Esophagus squamous epithelium (tissue), 5 donors: ENCODE results near the gene PVRIG. TPM values are rescaled to one million over a fixed set of nuclear protein-coding genes. Genes with fewer than 3 reads are reported as not detected.

ENCODE experiments used
- DNase-seq: peaks from one replicate; lab custom pipeline; 2025; lab: John Stamatoyannopoulos, UW
- H3K27ac ChIP-seq, 4 donors: fragments of 200-600 bp; sonication (generic); one replicate each; pipeline ENCODE4 v1.5.1; 2016 to 2019; ENCODE audit warnings: mild to moderate bottlenecking in 1 of 4
- H3K27me3 ChIP-seq, 4 donors: fragments of 200-600 bp; sonication (generic); 1 replicate in 3 of 4; 2 replicates in 1 of 4; pipeline versions ENCODE4 v1.5.1 to v1.6.0; 2017 to 2021; ENCODE audit warnings: antibody characterized with exemption in 1 of 4
- H3K36me3 ChIP-seq, 3 donors: fragments of 200-600 bp; sonication (generic); one replicate each; pipeline ENCODE4 v1.5.1; 2016 to 2019
- H3K4me1 ChIP-seq, 3 donors: fragments of 200-600 bp; sonication (generic); one replicate each; pipeline ENCODE4 v1.5.1; 2017 to 2019
- H3K4me3 ChIP-seq, 4 donors: fragments of 200-600 bp; sonication (generic); 1 replicate in 3 of 4; 2 replicates in 1 of 4; pipeline ENCODE4 v1.5.1; 2016 to 2019; ENCODE audit warnings: mild to moderate bottlenecking in 2 of 4, moderate library complexity in 1 of 4
- H3K9me3 ChIP-seq, 3 donors: fragments of 200-600 bp; sonication (generic); one replicate each; pipeline ENCODE4 v1.5.1; 2016 to 2019
- POLR2A ChIP-seq, 4 donors: fragments of 450-650 bp; IDR thresholded peaks; one replicate each; pipeline ENCODE4 v1.6.1; 2017; ENCODE audit warnings: antibody characterized with exemption in 4 of 4, mild to moderate bottlenecking in 4 of 4, moderate library complexity in 3 of 4
- WGBS, 2 donors: methylation state at CpG; one replicate each; pipeline ENCODE4 v1.1.5; 2018; 5-methylcytosine and 5-hydroxymethylcytosine counted together
- intact Hi-C: fragments of 100-400 bp; cut with DNase I; formaldehyde crosslinking; loops from one replicate; pipeline ENCODE4 v1.15.0; 2022
- total RNA-seq, 4 donors: library from RNA; depleted of rRNA; stranded (reverse); fragments of >200 nt; gene quantifications; one replicate each; pipeline ENCODE4 v1.1.0, GENCODE V29; 2016
- TF ChIP-seq, protein P1 (sequence below), 6 experiments: fragments of 450-650 bp in 4 of 6; fragments of 200-600 bp in 2 of 6; sonication (generic) in 2 of 6; IDR thresholded peaks; one replicate each; pipeline ENCODE4 v1.5.1; 2016 to 2019; ENCODE audit warnings: antibody characterized with exemption in 6 of 6, mild to moderate bottlenecking in 4 of 6, moderate library complexity in 4 of 6
- donor health status: DM: yes; HTN: yes; CAD: no.

The PVRIG gene
- total RNA-seq, 4 donors from 2014 or later, result 0.26 to 0.99 (median 0.67) TPM

DNA sequence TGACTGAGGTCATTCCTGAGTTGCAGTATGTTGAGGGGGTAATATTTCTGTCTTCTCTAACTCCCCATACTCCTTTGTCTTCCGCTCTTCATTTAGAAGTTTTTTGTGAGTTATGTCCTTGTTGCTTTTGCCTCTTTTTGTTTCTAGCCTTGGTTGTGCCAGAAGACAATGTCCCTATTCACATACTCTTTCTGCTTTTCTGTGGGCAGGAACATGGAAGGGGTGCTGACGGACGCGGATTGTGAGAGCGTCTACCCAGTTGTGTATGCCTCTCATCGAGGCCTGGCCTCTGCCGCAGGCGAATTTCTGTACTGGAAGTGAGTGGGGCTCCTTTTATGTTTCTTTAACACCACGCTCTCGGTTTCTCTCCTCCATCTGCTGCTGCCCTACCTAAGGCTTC lies 21.5 kb upstream of the PVRIG start:
- peaks cover 0 to 23% (median 0%) of the 10 kb centered on the region in 4 donors for H3K27me3 ChIP-seq
- H3K4me1 ChIP-seq, result no peaks in the 10 kb centered on the region
- intact Hi-C loops, result no loop called here
- H3K9me3 ChIP-seq, result no peaks in the 10 kb centered on the region
- no peak for TF ChIP-seq POLR2A (IDR thresholded peaks at IDR 0.05)
- TF ChIP-seq, protein P1, sequence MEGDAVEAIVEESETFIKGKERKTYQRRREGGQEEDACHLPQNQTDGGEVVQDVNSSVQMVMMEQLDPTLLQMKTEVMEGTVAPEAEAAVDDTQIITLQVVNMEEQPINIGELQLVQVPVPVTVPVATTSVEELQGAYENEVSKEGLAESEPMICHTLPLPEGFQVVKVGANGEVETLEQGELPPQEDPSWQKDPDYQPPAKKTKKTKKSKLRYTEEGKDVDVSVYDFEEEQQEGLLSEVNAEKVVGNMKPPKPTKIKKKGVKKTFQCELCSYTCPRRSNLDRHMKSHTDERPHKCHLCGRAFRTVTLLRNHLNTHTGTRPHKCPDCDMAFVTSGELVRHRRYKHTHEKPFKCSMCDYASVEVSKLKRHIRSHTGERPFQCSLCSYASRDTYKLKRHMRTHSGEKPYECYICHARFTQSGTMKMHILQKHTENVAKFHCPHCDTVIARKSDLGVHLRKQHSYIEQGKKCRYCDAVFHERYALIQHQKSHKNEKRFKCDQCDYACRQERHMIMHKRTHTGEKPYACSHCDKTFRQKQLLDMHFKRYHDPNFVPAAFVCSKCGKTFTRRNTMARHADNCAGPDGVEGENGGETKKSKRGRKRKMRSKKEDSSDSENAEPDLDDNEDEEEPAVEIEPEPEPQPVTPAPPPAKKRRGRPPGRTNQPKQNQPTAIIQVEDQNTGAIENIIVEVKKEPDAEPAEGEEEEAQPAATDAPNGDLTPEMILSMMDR (IDR thresholded peaks at IDR 0.05), result no peak
- H3K27ac ChIP-seq, result no peak overlapping the region
- no peak overlapping the region for H3K4me3 ChIP-seq
- DNase-seq, result no peak
- H3K36me3 ChIP-seq, result no peaks in the 10 kb centered on the region
- 88 to 91% methylated on average over 10 of the region's 10 CpGs for WGBS, 2 donors

DNA sequence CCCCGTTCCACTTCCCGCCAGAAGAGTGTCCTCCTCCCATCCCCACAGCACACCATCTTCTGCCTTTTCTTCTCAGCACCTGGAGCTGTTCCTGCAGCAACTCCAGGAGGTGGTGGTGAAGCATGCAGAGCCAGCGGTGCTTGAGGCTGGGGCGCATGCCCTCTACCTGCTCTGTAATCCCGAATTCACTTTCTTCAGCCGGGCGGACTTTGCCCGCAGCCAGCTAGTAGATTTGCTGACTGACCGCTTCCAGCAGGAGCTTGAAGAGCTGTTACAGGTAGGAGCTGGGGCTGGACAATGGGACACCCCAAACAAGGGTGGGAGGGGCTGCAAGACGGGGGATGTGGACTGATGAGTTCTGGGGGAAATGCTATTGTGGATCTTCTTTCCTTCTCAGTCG lies 19.1 kb upstream of the PVRIG start:
- no peak overlapping the region for H3K27ac ChIP-seq
- H3K4me1 ChIP-seq, result no peaks in the 10 kb centered on the region
- no peaks in the 10 kb centered on the region for H3K36me3 ChIP-seq
- WGBS, 2 donors, result 70 to 80% methylated on average over 7 to 9 of the region's 11 CpGs
- no peaks in the 10 kb centered on the region for H3K9me3 ChIP-seq
- no peak overlapping the region for H3K4me3 ChIP-seq
- peaks cover 0 to 23% (median 0%) of the 10 kb centered on the region in 4 donors for H3K27me3 ChIP-seq
- no peak for DNase-seq
- TF ChIP-seq POLR2A (IDR thresholded peaks at IDR 0.05), result no peak
- TF ChIP-seq, protein P1 (IDR thresholded peaks at IDR 0.05), result no peak
- intact Hi-C loops, result no loop called here

DNA sequence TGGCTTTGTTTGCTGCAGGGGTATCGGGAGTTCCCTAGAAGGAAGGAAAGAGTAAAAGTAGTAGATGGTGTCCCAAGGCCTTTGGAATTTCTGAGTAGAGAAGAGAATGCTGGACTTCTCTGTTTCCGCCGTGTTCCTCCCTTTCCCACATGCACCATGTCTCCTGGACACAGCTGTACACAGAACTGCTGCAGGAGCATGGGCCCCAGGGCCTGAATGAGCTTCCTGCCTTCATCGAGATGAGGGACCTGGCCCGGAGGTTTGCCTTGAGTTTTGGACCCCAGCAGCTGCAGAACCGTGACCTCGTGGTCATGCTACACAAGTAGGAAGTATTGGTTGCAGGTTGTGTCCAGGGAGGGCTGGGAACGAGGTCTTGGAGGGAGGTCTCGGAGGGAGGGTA lies 15.3 kb upstream of the PVRIG start:
- Histone ChIP-seq H3K27ac (no peak overlapping the region), H3K36me3 (no peaks in the 10 kb centered on the region), H3K9me3 (no peaks in the 10 kb centered on the region), H3K27me3 (peaks cover 0 to 15% (median 0%) of the 10 kb centered on the region in 4 donors), H3K4me3 (no peak overlapping the region), H3K4me1 (no peaks in the 10 kb centered on the region)
- 79 to 90% methylated on average over 6 to 8 of the region's 9 CpGs for WGBS, 2 donors
- no peak for DNase-seq
- intact Hi-C loops, result no loop called here
- TF ChIP-seq, protein P1 (IDR thresholded peaks at IDR 0.05), result no peak
- TF ChIP-seq POLR2A (IDR thresholded peaks at IDR 0.05), result no peak

DNA sequence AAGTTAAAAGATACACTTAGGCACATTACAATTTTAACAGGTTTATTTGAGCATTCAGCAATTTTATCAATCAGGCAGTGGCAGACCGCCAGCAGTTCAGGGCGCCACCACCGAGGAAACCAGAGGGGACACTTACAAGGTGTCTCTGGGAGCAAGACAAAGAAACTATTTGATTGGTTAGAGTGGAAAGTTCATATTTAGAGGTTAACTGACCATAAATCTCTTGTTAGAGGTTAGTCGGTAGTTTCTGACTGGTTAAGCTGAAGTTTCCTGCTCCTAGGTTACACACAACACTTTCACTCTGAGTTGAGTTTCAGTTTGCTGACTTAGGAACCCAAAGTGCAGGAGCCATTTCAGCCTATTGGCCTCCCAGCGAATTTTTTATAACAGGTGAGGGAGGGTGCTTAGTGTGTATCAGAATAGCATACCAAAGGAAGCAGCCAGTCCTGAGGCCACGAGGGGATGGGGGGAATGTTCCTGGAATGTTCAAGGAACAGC lies 10.8 kb upstream of the PVRIG start:
- no peak overlapping the region for H3K27ac ChIP-seq
- H3K27me3 ChIP-seq, result no peaks in the 10 kb centered on the region
- DNase-seq, result no peak
- H3K4me3 ChIP-seq, result no peak overlapping the region
- 63% methylated on average over 6 of the region's 6 CpGs for WGBS, 2 donors
- H3K9me3 ChIP-seq, result no peaks in the 10 kb centered on the region
- TF ChIP-seq, protein P1 (IDR thresholded peaks at IDR 0.05), result no peak
- no peak for TF ChIP-seq POLR2A (IDR thresholded peaks at IDR 0.05)
- no peaks in the 10 kb centered on the region for H3K4me1 ChIP-seq
- H3K36me3 ChIP-seq, result no peaks in the 10 kb centered on the region
- intact Hi-C loops, result no loop called here

DNA sequence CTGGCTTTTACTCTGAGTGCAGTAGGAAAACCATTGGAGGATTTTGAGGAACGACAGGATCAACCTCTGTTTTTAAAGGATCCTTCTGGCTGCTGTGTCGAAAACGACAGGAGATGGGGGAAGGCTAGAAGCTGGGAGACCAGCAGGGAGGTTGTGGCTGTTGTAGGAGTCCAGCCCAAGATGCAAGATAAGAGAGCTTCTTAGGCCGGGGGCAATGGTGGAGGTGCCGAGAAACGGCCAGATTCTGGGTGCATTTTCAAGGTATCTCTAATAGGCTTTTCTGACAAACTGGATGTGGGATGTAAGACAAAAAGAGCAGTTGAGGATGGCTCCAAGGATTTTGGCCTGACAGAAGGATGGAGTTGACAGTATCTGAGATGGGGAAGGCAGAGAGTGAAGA lies 10.3 kb upstream of the PVRIG start:
- no peak for DNase-seq
- 67 to 75% methylated on average over 6 of the region's 6 CpGs for WGBS, 2 donors
- no peaks in the 10 kb centered on the region for H3K9me3 ChIP-seq
- no peaks in the 10 kb centered on the region for H3K27me3 ChIP-seq
- H3K27ac ChIP-seq, result no peak overlapping the region
- TF ChIP-seq, protein P1 (IDR thresholded peaks at IDR 0.05), result no peak
- no peak for TF ChIP-seq POLR2A (IDR thresholded peaks at IDR 0.05)
- no peaks in the 10 kb centered on the region for H3K4me1 ChIP-seq
- H3K36me3 ChIP-seq, result no peaks in the 10 kb centered on the region
- H3K4me3 ChIP-seq, result no peak overlapping the region
- intact Hi-C loops, result no loop called here
